Effector memory CD8-positive, alpha-beta T cell (primary cell): ENCODE data around the gene ORC2.
A peak's percentile ranks its signal among the peaks of the same experiment; 100 is the strongest.
"Not testable (repeated sequence)": the region's sequence is repeated elsewhere in the genome, so short reads cannot be mapped to it uniquely, and the experiment has no call there.

Experiments
- ATAC-seq: fragments of 150-1000 bp; cut with Tn5 transposase; replicated peaks from 2 replicates; pipeline ENCODE4 v1.10.0; 2021; ENCODE audit warnings: mild to moderate bottlenecking, moderate library complexity
- DNase-seq, 3 experiments: peaks; one replicate each; pipeline ENCODE4 v3.0.0; 2021
- H3K27ac Mint-ChIP-seq, 2 donors: one replicate each; pipeline ENCODE4 v1.8.0; 2022; ENCODE audit warnings: mild to moderate bottlenecking in 2 of 2, mixed read lengths in 2 of 2, moderate library complexity in 2 of 2
- H3K27me3 Mint-ChIP-seq, 2 donors: one replicate each; pipeline ENCODE4 v1.8.0; 2022; ENCODE audit warnings: mixed read lengths in 2 of 2
- H3K36me3 Mint-ChIP-seq: one replicate; pipeline ENCODE4 v1.8.0; 2022; ENCODE audit warnings: mild to moderate bottlenecking, moderate library complexity, mixed read lengths; ENCODE audit not compliant: insufficient read depth
- H3K4me1 Mint-ChIP-seq, 2 donors: one replicate each; pipeline ENCODE4 v1.8.0; 2022; ENCODE audit warnings: low read depth in 2 of 2, mixed read lengths in 2 of 2
- H3K4me3 Mint-ChIP-seq, 2 donors: one replicate each; pipeline ENCODE4 v1.8.0; 2022; ENCODE audit warnings: mild to moderate bottlenecking in 2 of 2, mixed read lengths in 2 of 2, moderate library complexity in 2 of 2
- H3K9me3 Mint-ChIP-seq, 2 donors: one replicate each; pipeline ENCODE4 v1.8.0; 2022; ENCODE audit warnings: mixed read lengths in 2 of 2
- total RNA-seq, 9 experiments: gene quantifications; one replicate each; lab custom pipeline; 2026; lab: John Stamatoyannopoulos, UW

Gene ORC2
- total RNA-seq: 32.9 to 96.1 (median 71.6) reads per million in 9 experiments

GRCh38 chr2:200963124-200963917, at the start of gene ORC2:
ORC2 (minus strand) TSS chr2:200963660; CDS start chr2:200958123, 5,537 bp downstream.
- ATAC-seq (peak; percentile 91), DNase-seq (peak; percentile 90 to 96 (median 90))
- H3K4me1 Mint-ChIP-seq: peaks cover 29 to 42% of the 10 kb centered on the region in 2 donors
- H3K9me3 Mint-ChIP-seq: no peaks in the 10 kb centered on the region
- H3K4me3 Mint-ChIP-seq: peak within 1 kb of the TSS; percentile 95 to 98
- H3K27ac Mint-ChIP-seq: peak within 1 kb of the TSS; percentile 99
- peaks cover 20% of the 10 kb centered on the region for H3K36me3 Mint-ChIP-seq
- no peaks in the 10 kb centered on the region for H3K27me3 Mint-ChIP-seq

DNA sequence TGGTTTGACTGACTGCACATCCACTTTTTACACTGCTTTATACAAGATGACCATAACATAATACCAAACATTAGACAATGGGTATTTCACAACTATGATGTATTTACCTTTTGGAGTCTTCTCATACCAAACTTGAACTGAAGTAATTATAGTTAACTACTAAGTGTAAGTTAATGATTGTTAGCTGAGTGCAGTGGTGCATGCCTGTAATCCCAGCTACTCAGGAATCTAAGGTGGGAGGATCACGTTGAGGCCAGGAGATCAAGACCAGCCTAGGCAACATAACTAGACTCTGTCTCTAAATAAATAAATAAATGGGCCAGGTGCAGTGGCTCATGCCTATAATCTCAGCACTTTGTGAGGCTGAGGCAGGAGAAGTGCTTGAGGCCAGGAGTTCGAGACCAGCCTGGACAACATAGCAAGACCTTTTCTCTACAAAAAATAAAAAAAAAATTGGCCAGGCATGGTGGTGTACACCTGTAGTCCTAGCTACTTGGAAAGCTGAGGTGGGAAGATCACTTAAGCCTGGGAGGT, 44.9 kb upstream of the ORC2 start:
- peaks cover 40% of the 10 kb centered on the region for H3K36me3 Mint-ChIP-seq

DNA sequence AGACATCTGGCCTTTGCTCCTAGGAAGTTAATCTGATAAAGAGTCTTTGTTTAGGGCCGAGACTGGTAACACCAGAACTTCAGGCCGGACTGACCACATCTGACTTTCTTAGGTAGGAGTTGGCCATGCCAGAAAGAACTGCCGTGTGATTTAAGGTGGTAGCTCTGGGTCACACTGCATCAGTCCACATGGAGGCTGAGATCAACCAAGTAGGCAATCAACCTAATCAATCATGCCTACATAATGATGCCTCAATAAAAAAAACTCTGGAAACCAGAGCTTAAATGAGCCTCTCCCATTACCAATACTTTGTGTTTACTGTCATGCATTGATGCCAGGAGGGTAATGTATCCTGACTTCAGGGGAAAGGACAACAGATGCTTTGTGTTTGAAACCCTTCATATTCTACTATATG, 44.1 kb upstream of the ORC2 start:
- H3K4me1 Mint-ChIP-seq: no peaks in the 10 kb centered on the region
- DNase-seq: no peak
- H3K27me3 Mint-ChIP-seq: no peaks in the 10 kb centered on the region
- no peak overlapping the region for H3K27ac Mint-ChIP-seq
- H3K4me3 Mint-ChIP-seq: no peak overlapping the region
- H3K36me3 Mint-ChIP-seq: peaks cover 43% of the 10 kb centered on the region
- H3K9me3 Mint-ChIP-seq: no peaks in the 10 kb centered on the region
- no peak for ATAC-seq

More for the DNA sequence above, 44.9 kb upstream of the ORC2 start:
- Mint-ChIP-seq H3K4me3 (no peak overlapping the region), H3K9me3 (no peaks in the 10 kb centered on the region), H3K27me3 (no peaks in the 10 kb centered on the region), H3K27ac (no peak overlapping the region), H3K4me1 (no peaks in the 10 kb centered on the region)
- no peak for DNase-seq
- no peak for ATAC-seq

- Mint-ChIP-seq H3K4me3 (no peak overlapping the region), H3K4me1 (no peaks in the 10 kb centered on the region), H3K27ac (no peak overlapping the region), H3K9me3 (no peaks in the 10 kb centered on the region), H3K36me3 (peaks cover 49% of the 10 kb centered on the region), H3K27me3 (no peaks in the 10 kb centered on the region)
- ATAC-seq: no peak
- no peak for DNase-seq
Observed at GRCh38 chr2:201006704-201007103, 43.2 kb upstream of the ORC2 start.

- no peak for DNase-seq
- no peaks in the 10 kb centered on the region for H3K4me1 Mint-ChIP-seq
- H3K9me3 Mint-ChIP-seq: no peaks in the 10 kb centered on the region
- ATAC-seq: no peak
- H3K36me3 Mint-ChIP-seq: peaks cover 54% of the 10 kb centered on the region
- no peak overlapping the region for H3K4me3 Mint-ChIP-seq
- no peak overlapping the region for H3K27ac Mint-ChIP-seq
- H3K27me3 Mint-ChIP-seq: no peaks in the 10 kb centered on the region
Observed at GRCh38 chr2:201004370-201004769, 40.9 kb upstream of the ORC2 start.

GRCh38 chr2:200993097-200993496, 29.6 kb upstream of the ORC2 start:
- H3K36me3 Mint-ChIP-seq: peaks cover 53% of the 10 kb centered on the region
- H3K9me3 Mint-ChIP-seq: no peaks in the 10 kb centered on the region
- ATAC-seq (no peak), DNase-seq (no peak)
- no peaks in the 10 kb centered on the region for H3K27me3 Mint-ChIP-seq
- no peak overlapping the region for H3K27ac Mint-ChIP-seq
- no peaks in the 10 kb centered on the region for H3K4me1 Mint-ChIP-seq
- H3K4me3 Mint-ChIP-seq: no peak overlapping the region

DNA sequence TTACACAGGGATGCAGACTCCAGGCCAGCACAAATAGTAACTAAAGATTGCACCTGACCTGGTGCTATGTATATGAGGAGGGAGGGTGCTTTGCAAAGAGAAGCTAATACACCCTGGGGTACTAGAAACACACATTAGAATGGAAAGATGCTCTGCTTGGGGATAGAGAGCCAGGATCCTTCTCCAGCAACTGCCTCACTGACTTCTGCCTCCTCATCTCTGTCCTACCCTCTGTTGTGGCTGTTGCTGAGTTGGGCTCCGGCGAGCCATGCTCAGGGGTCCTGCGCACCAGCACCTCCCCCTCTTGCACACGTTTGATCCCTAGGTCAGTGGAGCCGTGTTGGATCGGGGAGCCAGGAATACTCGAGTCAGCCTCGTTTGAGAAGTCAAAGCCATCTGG, 23.7 kb upstream of the ORC2 start:
- Mint-ChIP-seq H3K4me3 (no peak overlapping the region), H3K4me1 (peaks cover 0 to 3% of the 10 kb centered on the region in 2 donors), H3K9me3 (no peaks in the 10 kb centered on the region), H3K27ac (no peak overlapping the region), H3K36me3 (peaks cover 57% of the 10 kb centered on the region), H3K27me3 (no peaks in the 10 kb centered on the region)
- DNase-seq (no peak), ATAC-seq (no peak)

DNA sequence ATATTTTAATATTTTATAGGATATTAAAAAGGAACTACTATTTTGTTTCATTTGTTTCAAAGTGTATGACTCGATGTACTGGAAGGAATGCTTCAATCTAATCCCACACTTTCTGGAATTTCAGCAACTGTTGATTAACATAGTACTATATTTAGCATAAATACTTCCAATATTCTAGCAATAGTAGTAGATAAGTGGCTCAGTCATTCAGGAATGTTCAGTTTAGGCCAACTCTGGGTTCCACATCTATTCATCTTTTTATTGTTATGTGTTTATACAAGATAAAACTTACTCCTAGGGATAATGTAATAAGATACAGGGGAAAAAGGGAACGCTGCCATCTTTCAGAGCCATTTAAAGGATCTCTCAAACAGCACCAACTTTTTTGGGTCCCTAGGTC, 22.3 kb upstream of the ORC2 start:
- Mint-ChIP-seq H3K27me3 (no peaks in the 10 kb centered on the region), H3K9me3 (no peaks in the 10 kb centered on the region), H3K36me3 (peaks cover 56% of the 10 kb centered on the region), H3K27ac (peak overlapping the region in 1 of 2 donors; percentile 51), H3K4me3 (no peak overlapping the region), H3K4me1 (peaks cover 0 to 3% of the 10 kb centered on the region in 2 donors)
- no peak for ATAC-seq
- no peak for DNase-seq

- H3K4me1 Mint-ChIP-seq: no peaks in the 10 kb centered on the region
- H3K36me3 Mint-ChIP-seq: peaks cover 26% of the 10 kb centered on the region
- H3K27me3 Mint-ChIP-seq: no peaks in the 10 kb centered on the region
- DNase-seq: no peak
- H3K27ac Mint-ChIP-seq: no peak overlapping the region
- H3K4me3 Mint-ChIP-seq: no peak overlapping the region
- no peaks in the 10 kb centered on the region for H3K9me3 Mint-ChIP-seq
- no peak for ATAC-seq
Observed at GRCh38 chr2:200976710-200977109, 13.2 kb upstream of the ORC2 start.

DNA sequence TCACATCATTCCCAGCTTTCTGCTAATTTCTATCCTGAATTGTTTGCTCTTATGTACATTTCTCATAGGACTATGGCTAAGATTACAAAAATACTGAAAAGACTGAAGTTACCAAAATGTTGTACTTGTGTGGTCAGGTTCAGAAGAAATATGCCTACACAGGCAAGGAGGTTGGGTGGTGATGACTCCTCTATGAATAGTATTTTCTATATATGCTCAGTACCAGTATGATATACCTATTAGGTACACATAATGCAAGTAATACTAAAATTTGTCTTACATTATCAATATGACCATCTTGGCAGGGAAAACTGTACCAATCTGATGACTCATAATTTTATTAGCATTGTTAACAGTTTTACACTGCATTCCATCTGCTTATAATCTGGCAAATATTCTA, 12.2 kb upstream of the ORC2 start:
- Mint-ChIP-seq H3K4me1 (no peaks in the 10 kb centered on the region), H3K4me3 (no peak overlapping the region), H3K9me3 (no peaks in the 10 kb centered on the region), H3K36me3 (peaks cover 21% of the 10 kb centered on the region), H3K27me3 (no peaks in the 10 kb centered on the region), H3K27ac (no peak overlapping the region)
- ATAC-seq (no peak), DNase-seq (no peak)

DNA sequence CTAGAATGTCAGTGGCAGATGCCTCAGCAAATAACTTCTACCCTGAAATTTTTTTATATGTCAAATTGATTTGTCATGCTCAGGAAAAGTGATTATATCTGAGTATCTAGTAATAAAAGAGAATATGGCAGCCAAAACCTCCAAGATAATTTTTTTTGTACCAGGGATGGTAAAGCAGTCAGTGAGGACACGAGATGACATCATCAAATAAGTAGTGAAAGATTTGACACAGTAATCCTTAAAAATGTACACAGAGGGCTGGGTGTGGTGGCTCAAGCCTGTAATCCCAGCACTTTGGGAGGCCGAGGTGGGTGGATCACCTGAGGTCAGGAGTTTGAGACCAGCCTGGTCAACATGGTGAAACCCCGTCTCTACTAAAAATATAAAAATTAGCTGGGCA, 6.6 kb upstream of the ORC2 start:
- H3K9me3 Mint-ChIP-seq, H3K27me3 Mint-ChIP-seq, H3K27ac Mint-ChIP-seq, ATAC-seq, H3K4me3 Mint-ChIP-seq, DNase-seq: not testable (repeated sequence)
- Mint-ChIP-seq H3K4me1 (peaks cover 1 to 12% of the 10 kb centered on the region in 2 donors), H3K36me3 (peaks cover 12% of the 10 kb centered on the region)

GRCh38 chr2:200968735-200969134, 5.3 kb upstream of the ORC2 start:
- H3K4me1 Mint-ChIP-seq: peaks cover 10 to 25% of the 10 kb centered on the region in 2 donors
- DNase-seq (no peak), ATAC-seq (no peak)
- no peaks in the 10 kb centered on the region for H3K27me3 Mint-ChIP-seq
- peaks cover 14% of the 10 kb centered on the region for H3K36me3 Mint-ChIP-seq
- no peak overlapping the region for H3K4me3 Mint-ChIP-seq
- H3K9me3 Mint-ChIP-seq: no peaks in the 10 kb centered on the region
- peak overlapping the region in 1 of 2 donors; percentile 64 for H3K27ac Mint-ChIP-seq

DNA sequence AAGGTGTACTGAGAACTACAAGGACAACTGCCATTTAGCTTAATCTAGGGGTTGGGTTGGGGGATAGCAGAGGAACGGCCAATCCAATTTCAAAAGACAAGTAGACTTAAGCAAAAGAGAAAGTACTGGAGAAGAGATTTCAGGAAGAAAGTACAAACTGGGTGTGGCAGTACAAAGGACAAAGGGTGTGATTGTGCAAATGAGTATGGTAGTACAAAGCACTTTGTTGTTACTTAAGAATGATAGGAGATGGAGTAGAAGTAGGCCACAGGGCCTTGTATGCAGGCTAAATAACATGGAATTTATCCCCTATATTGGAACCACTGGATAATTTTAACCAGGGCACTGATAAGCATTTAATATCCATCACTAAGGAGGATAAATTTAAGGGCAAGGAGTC, 4.7 kb upstream of the ORC2 start:
- H3K27ac Mint-ChIP-seq: peak overlapping the region; percentile 1 to 64
- no peak overlapping the region for H3K4me3 Mint-ChIP-seq
- no peaks in the 10 kb centered on the region for H3K27me3 Mint-ChIP-seq
- peaks cover 19% of the 10 kb centered on the region for H3K36me3 Mint-ChIP-seq
- ATAC-seq: no peak
- DNase-seq: no peak
- H3K4me1 Mint-ChIP-seq: peaks cover 13 to 28% of the 10 kb centered on the region in 2 donors
- no peaks in the 10 kb centered on the region for H3K9me3 Mint-ChIP-seq

- H3K4me1 Mint-ChIP-seq: peaks cover 21 to 39% of the 10 kb centered on the region in 2 donors
- ATAC-seq (no peak), DNase-seq (no peak)
- H3K9me3 Mint-ChIP-seq: no peaks in the 10 kb centered on the region
- no peaks in the 10 kb centered on the region for H3K27me3 Mint-ChIP-seq
- no peak overlapping the region for H3K27ac Mint-ChIP-seq
- H3K4me3 Mint-ChIP-seq: no peak overlapping the region
- H3K36me3 Mint-ChIP-seq: peaks cover 26% of the 10 kb centered on the region
Observed at GRCh38 chr2:200966770-200967169, 3.3 kb upstream of the ORC2 start.
